ENCODE data around the gene KLHL1. TPM values are rescaled to one million over a fixed set of nuclear protein-coding genes. Genes with fewer than 3 reads are reported as not detected.

KLHL1 gene
- total RNA-seq, 1 donor from 2014 or later, result not detected

DNA sequence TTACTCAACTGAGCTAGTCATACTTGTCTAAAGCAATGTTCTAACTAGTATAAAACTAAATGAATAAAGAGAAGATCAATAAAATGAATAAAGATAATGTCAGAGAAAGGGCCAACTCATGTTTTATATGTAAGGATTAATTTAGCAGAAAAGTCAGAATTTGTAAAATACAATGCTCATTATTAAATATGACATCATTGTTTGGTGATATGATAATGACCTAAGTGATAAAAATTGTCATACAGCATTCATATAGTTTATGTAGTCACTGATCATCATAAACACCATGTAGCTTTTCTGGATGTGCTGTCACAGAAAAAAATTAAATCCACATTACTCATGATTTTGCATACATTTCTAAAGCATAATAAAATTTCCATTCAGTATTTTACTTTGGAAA is 3.8 kb downstream of the KLHL1 start:
- TF ChIP-seq, protein P1, sequence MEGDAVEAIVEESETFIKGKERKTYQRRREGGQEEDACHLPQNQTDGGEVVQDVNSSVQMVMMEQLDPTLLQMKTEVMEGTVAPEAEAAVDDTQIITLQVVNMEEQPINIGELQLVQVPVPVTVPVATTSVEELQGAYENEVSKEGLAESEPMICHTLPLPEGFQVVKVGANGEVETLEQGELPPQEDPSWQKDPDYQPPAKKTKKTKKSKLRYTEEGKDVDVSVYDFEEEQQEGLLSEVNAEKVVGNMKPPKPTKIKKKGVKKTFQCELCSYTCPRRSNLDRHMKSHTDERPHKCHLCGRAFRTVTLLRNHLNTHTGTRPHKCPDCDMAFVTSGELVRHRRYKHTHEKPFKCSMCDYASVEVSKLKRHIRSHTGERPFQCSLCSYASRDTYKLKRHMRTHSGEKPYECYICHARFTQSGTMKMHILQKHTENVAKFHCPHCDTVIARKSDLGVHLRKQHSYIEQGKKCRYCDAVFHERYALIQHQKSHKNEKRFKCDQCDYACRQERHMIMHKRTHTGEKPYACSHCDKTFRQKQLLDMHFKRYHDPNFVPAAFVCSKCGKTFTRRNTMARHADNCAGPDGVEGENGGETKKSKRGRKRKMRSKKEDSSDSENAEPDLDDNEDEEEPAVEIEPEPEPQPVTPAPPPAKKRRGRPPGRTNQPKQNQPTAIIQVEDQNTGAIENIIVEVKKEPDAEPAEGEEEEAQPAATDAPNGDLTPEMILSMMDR (conservative IDR thresholded peaks at IDR 0.05; ENCODE audit: low read depth, low read length), result no peak
- no peak overlapping the region for H3K4me3 ChIP-seq (ENCODE audit: low read depth, low read length)
- DNase-seq (ENCODE audit: low read depth), result no peak

DNA sequence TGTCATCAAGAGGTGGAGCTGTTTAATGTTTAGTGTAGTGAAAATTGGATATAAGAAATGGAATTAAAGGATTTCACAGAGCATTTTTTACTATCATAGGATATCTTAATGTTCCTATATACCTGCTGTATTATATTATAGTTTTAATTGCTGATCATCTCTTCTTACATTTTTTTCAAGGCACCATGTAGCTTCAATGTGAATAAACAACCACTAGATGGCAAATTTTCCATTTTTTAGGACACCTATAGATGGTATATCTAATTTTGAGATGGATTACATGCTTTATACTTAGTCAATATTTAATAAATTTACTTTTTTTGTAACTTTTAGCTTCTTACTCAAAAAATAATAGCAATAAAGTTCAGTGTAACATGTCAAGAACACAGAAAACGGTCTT is 9.6 kb downstream of the KLHL1 start:
- no peak for DNase-seq (ENCODE audit: low read depth)
- TF ChIP-seq, protein P1 (conservative IDR thresholded peaks at IDR 0.05; ENCODE audit: low read depth, low read length), result peak; percentile 62
- no peak overlapping the region for H3K4me3 ChIP-seq (ENCODE audit: low read depth, low read length)

DNA sequence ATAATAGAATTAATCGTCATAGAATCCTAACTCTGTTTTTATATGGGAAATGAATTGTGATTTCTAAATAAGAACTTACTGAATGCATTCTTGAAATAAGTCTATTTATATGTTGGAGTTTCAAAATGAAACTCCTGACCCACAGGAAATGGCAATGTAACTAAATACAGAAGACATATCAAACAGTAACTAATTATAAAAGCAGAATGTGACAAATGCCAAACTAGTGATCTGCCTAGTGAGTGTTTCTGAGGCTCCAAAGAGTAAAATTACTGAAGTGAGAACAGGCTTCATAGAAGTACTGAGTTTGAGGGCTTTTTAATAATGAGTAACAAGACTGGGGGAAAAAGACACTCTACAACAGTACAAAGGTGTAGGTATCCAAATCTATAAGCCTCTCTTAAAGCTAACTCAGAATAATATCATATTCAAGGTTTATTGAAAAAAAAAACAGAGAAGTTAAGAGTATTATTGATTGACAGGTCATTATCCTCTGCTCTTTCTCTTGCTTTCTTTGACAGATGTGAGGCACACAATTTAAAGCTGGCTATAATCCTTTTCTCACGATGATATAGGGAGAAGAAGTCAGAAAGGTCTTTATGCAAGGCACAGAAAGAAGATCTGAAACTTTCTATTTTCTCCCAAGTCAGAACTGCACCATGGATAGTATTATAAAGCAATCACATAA is 18.1 kb downstream of the KLHL1 start:
- H3K4me3 ChIP-seq (ENCODE audit: low read depth, low read length), result no peak overlapping the region
- DNase-seq (ENCODE audit: low read depth), result peak; percentile 72
- TF ChIP-seq, protein P1 (conservative IDR thresholded peaks at IDR 0.05; ENCODE audit: low read depth, low read length), result no peak

DNA sequence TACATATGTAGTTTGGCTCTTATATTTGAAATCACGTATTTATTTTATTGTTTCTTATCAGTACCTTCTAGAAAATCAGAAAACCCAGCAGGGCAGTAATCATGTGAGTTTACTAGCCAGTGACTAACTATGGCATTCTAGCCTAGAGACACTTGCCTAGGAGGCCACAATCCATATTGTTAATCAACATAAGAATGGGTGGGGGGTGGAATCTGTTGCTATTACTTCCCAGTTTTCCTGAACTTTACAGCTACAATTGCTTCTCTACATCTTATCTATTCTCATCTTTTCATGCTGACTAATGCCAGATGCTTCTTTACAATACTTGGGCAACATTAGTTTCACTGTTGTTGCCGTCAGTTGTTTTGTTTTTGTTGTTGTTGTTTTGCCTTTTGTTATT is 19.3 kb downstream of the KLHL1 start:
- H3K4me3 ChIP-seq (ENCODE audit: low read depth, low read length), result no peak overlapping the region
- TF ChIP-seq, protein P1 (conservative IDR thresholded peaks at IDR 0.05; ENCODE audit: low read depth, low read length), result no peak
- no peak for DNase-seq (ENCODE audit: low read depth)

DNA sequence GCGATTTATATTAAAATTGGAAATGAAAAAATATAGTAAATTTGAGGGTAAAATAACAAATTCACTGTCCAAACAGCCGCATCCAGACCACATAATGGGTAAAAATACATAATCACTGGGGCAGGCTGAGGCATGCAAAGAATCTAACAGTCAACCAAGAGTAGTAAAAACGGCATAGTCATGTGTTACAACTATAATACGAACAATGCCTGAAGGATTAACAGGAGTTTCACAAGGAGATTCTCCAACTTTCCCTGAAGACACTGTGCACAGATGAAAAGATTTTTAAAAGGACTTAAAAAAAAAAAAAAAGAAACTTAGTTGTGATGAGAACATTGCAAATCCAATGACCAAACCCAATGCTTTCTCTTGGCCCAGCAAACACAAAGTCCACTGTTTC is 21.0 kb downstream of the KLHL1 start:
- TF ChIP-seq, protein P1 (conservative IDR thresholded peaks at IDR 0.05; ENCODE audit: low read depth, low read length), result no peak
- no peak for DNase-seq (ENCODE audit: low read depth)
- no peak overlapping the region for H3K4me3 ChIP-seq (ENCODE audit: low read depth, low read length)

DNA sequence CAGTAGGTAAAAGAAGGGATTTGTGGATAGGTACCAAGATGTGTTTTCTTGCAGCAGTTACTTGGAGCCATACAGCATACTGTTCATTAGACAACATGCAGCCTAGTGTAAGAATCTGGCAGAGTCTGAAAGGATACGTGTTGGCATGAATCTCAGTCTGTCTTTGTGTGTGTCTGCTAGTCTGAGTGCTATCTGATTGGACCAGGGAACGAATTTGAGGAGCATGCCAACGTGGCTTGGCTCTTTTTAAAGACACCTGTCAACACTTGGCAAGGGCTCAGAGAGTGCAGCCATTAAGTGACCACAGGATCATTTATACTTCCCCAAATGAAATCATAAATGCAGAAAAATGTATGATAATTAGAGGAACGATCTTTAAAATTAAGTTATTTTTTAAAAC is 28.2 kb downstream of the KLHL1 start:
- TF ChIP-seq, protein P1 (conservative IDR thresholded peaks at IDR 0.05; ENCODE audit: low read depth, low read length), result no peak
- no peak overlapping the region for H3K4me3 ChIP-seq (ENCODE audit: low read depth, low read length)
- DNase-seq (ENCODE audit: low read depth), result no peak

DNA sequence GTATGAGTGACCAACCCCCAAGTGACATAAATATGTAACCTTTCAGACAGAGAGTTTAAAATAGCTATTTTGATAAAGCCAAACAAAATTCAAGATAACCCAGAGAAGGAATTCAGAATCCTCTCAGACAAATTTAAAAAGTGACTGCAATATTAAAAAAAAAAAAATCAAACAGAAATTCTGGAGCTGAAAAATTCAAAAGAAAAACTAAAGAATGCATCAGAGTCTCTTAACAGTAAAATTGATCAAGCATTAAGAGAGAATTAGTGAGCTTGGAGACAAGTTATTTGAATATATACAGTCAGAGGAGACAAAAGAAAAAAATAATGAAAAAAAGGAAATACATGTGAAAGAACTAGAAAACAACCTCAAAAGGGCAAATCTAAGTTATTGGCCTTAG is 53.7 kb downstream of the KLHL1 start:
- no peak for DNase-seq (ENCODE audit: low read depth)
- TF ChIP-seq, protein P1 (conservative IDR thresholded peaks at IDR 0.05; ENCODE audit: low read depth, low read length), result no peak

More for the DNA sequence above, 53.7 kb downstream of the KLHL1 start:
- H3K4me3 ChIP-seq (ENCODE audit: low read depth, low read length), result no peak overlapping the region
